ENCODE data around the gene TSSK2.

DNA sequence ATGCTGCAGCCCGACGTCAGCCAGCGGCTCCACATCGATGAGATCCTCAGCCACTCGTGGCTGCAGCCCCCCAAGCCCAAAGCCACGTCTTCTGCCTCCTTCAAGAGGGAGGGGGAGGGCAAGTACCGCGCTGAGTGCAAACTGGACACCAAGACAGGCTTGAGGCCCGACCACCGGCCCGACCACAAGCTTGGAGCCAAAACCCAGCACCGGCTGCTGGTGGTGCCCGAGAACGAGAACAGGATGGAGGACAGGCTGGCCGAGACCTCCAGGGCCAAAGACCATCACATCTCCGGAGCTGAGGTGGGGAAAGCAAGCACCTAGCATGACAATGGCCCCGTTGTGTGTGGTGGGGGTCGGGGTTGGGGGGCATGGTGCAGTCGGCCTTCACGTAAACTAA, 1.0 kb downstream of the TSSK2 start:
- no peak for TF ChIP-seq CTCF (IDR thresholded peaks at IDR 0.05)
- TF ChIP-seq POLR2A (IDR thresholded peaks at IDR 0.05): no peak
